Measurements from ENCODE around the gene PLEKHG3. TPM values are rescaled to one million over a fixed set of nuclear protein-coding genes. Genes with fewer than 3 reads are reported as not detected.

PLEKHG3 gene
- total and polyA plus RNA-seq, 2 experiments from 2014 or later = 23.0 to 83.1 TPM

GRCh38 chr14:64684091-64684490, 20.1 kb upstream of the PLEKHG3 start:
- H3K27me3 ChIP-seq (ENCODE audit: insufficient read depth) = peaks cover 15% of the 10 kb centered on the region; the same call in 1 of the 2 replicates
- DNase-seq (ENCODE audit: low spot score) = no peak
- no peak overlapping the region for H3K4me2 ChIP-seq
- no peak overlapping the region for H3K27ac ChIP-seq (ENCODE audit: low read depth)
- H2AFZ ChIP-seq = no peak overlapping the region
- Mint-ChIP-seq H3K9me3 (no peaks in the 10 kb centered on the region; the same call in 2 of the 3 replicates), H3K36me3 (ENCODE audit: low read depth) (no peaks in the 10 kb centered on the region), H3K4me3 (no peak overlapping the region), H3K27me3 (ENCODE audit: insufficient read depth, low read depth, poor library complexity) (peaks cover 18% of the 10 kb centered on the region), H3K27ac (no peak overlapping the region), H3K4me1 (peaks cover 40% of the 10 kb centered on the region)
- no peaks in the 10 kb centered on the region for H3K36me3 ChIP-seq (ENCODE audit: insufficient read depth)
- peaks cover 9% of the 10 kb centered on the region; the same call in 1 of the 2 replicates for H3K4me1 ChIP-seq (ENCODE audit: insufficient read depth)
- H4K20me1 ChIP-seq (replicated peaks; ENCODE audit: insufficient read depth) = no peaks in the 10 kb centered on the region
- no peaks in the 10 kb centered on the region for H3K9me2 ChIP-seq (ENCODE audit: insufficient read depth)
- 0 out of 2 replicates have a peak, but pooled peaks cover 4% of the 10 kb centered on the region for H3F3A ChIP-seq (replicated peaks; ENCODE audit: low read depth)
- no peak for TF ChIP-seq CTCF (conservative IDR thresholded peaks at IDR 0.05; ENCODE audit: low read depth in 2 of 2)
- TF ChIP-seq JUNB (IDR thresholded peaks at IDR 0.05; ENCODE audit: unreplicated experiment) = no peak
- TF ChIP-seq STAT1 (IDR thresholded peaks at IDR 0.05; ENCODE audit: unreplicated experiment) = no peak
- TF ChIP-seq NANOG (IDR thresholded peaks at IDR 0.05; ENCODE audit: borderline replicate concordance) = no peak
- no peak for TF ChIP-seq CREB1 (CRISPR knock-in tag; IDR thresholded peaks at IDR 0.05; ENCODE audit: low read depth)
- H3K79me2 ChIP-seq (replicated peaks; ENCODE audit: insufficient read depth) = no peaks in the 10 kb centered on the region
- H3K4me3 ChIP-seq = no peak overlapping the region
- no peak for ATAC-seq

- H4K20me1 ChIP-seq (replicated peaks; ENCODE audit: insufficient read depth) = no peaks in the 10 kb centered on the region
- 0 out of 2 replicates have a peak overlapping the region, but pooled peaks have one; percentile 43 for H2AFZ ChIP-seq
- no peaks in the 10 kb centered on the region for H3K79me2 ChIP-seq (replicated peaks; ENCODE audit: insufficient read depth)
- TF ChIP-seq POLR2AphosphoS5 (IDR thresholded peaks at IDR 0.05; ENCODE audit: low read depth) (no peak), NANOG (IDR thresholded peaks at IDR 0.05; ENCODE audit: borderline replicate concordance) (no peak), EZH2phosphoT487 (IDR thresholded peaks at IDR 0.05; ENCODE audit: unreplicated experiment) (no peak), CREB1 (CRISPR knock-in tag; IDR thresholded peaks at IDR 0.05; ENCODE audit: low read depth) (no peak)
- H3K4me2 ChIP-seq = no peak overlapping the region
- H3K4me3 ChIP-seq = no peak overlapping the region
- Mint-ChIP-seq H3K4me1 (peaks cover 37% of the 10 kb centered on the region), H3K27me3 (ENCODE audit: insufficient read depth, low read depth, poor library complexity) (peaks cover 18% of the 10 kb centered on the region), H3K9me3 (no peaks in the 10 kb centered on the region; the same call in 2 of the 3 replicates), H3K36me3 (ENCODE audit: low read depth) (no peaks in the 10 kb centered on the region), H3K4me3 (no peak overlapping the region), H3K27ac (no peak overlapping the region)
- no peaks in the 10 kb centered on the region for H3K36me3 ChIP-seq (ENCODE audit: insufficient read depth)
- peaks cover 4% of the 10 kb centered on the region; the same call in 1 of the 2 replicates for H3K4me1 ChIP-seq (ENCODE audit: insufficient read depth)
- DNase-seq (ENCODE audit: low spot score) (no peak), ATAC-seq (peak; percentile 19; the same call in 2 of the 3 replicates)
- no peak overlapping the region for H3K27ac ChIP-seq (ENCODE audit: low read depth)
- peaks cover 22% of the 10 kb centered on the region; the same call in 1 of the 2 replicates for H3K27me3 ChIP-seq (ENCODE audit: insufficient read depth)
- H3F3A ChIP-seq (replicated peaks; ENCODE audit: low read depth) = 0 out of 2 replicates have a peak, but pooled peaks cover 4% of the 10 kb centered on the region
- H3K9me2 ChIP-seq (ENCODE audit: insufficient read depth) = no peaks in the 10 kb centered on the region
Measured at GRCh38 chr14:64685371-64686281, 18.6 kb upstream of the PLEKHG3 start.
